ENCODE data around the gene DEDD2.

DNA sequence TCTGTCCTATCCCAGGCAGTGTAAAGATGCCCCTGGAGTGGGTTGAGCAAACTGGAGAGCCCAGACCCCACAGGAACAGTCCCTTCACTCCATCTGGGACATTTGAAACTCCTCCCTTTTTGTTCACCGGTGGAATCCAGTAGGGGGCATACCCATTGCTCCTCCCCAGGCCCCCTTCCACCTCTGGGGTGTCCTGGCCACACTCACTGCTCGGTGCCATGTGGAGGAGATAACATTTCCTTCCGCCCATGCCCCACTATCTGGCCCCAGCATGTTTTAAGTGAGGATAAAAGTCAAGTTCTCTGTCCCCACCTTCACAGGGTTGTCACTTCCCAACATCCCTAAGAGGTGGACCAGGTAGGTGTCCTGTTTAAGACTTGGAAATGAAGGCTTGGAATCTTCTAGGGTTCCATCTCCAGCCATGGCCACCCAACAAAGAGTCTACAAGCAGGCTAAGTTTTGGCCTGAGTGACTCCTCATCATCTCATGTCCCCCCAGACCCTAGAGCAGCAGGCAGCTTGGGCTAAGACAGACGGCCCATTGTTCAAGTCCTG, 11.9 kb upstream of the DEDD2 start:
- TF ChIP-seq POLR2A (IDR thresholded peaks at IDR 0.05) (no peak), CTCF (IDR thresholded peaks at IDR 0.05) (no peak)

Data from esophagus squamous epithelium (tissue), 4 donors.